C4-2B (cell line): Measurements from ENCODE around the gene KIF7.

ENCODE experiments used
- H3K27ac ChIP-seq: fragments of 450-650 bp; 2 replicates; pipeline ENCODE4 v1.5.1; 2017
- CTCF ChIP-seq: fragments of 450-650 bp; conservative IDR thresholded peaks from 2 replicates; pipeline ENCODE4 v1.5.1; 2017; ENCODE audit warnings: mild to moderate bottlenecking
- ZFX ChIP-seq: fragments of 450-650 bp; IDR thresholded peaks from 2 replicates; pipeline ENCODE4 v1.6.1; 2017

Gene KIF7

GRCh38 chr15:89578146-89578545 lies 77.1 kb downstream of the KIF7 start:
- TF ChIP-seq ZFX (no peak), CTCF (no peak)
- no peak overlapping the region for H3K27ac ChIP-seq
